IPS DF 4.7 (cell line): ENCODE results near the gene BAZ2B.

Experiments
- DNase-seq: peaks from one replicate; pipeline ENCODE4 v3.0.0-alpha.2; 2013; ENCODE audit warnings: low spot score; ENCODE audit errors: extremely low read depth

BAZ2B gene

DNA sequence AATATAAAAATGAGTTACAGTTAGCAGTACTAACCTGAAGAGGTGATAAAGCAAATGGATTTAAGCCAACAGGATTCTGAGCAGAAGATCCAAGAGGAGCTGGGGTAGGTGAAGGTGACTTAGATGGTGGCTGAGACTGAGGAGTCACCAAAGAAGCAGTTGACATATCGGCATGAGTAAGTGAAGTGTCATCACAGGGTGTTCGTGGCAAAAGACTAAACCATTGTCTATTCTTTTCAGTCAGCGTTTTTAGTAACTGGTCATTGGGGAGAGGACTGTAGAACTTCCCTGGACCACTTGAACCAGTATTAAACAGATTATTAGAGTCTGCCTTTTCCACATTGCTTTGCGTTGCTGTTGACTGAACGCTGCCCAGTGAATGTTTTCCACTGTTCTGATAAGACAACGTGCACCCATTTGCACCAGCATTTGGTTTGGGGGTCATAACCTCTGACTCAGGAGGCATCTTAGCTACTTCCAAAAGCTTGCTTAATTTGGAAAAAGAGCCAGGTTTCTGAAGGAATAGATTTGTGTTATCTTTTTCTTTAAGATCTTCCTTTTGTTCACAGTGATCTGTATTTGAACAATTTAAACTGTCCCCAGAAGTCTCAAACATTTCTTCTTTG, 266.6 kb downstream of the BAZ2B start:
- DNase-seq: no peak

DNA sequence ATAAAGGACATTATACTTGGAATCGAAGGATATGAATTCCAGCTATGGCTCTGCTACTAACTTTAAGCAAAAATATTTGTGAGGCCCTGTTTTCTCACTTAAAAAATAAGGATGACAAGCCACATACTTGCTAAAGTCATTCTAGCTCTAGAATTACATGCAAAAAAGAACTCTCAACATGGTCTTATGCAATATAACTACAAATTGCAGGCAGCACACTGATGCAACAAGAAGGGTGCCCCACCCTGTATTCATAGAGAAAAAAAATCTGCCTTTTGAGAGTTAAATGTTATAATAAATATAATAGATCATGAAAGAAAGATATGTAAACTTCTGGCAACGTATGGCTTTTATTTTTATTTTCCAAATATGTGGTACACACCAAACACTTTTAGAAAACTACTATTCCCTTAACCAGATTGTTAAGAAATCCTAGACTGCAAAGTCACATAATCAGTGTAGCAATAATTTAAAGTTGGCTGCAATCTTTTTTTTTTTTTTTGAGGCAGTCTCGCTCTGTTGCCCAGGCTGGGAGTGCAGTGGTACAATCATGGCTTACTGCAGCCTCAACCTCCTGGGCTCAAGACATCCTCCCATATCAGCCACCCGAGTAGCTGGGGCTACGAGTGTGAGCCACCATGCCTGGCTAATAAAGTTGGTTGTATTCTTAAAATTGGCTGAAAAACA, 289.6 kb downstream of the BAZ2B start:
- no peak for DNase-seq

DNA sequence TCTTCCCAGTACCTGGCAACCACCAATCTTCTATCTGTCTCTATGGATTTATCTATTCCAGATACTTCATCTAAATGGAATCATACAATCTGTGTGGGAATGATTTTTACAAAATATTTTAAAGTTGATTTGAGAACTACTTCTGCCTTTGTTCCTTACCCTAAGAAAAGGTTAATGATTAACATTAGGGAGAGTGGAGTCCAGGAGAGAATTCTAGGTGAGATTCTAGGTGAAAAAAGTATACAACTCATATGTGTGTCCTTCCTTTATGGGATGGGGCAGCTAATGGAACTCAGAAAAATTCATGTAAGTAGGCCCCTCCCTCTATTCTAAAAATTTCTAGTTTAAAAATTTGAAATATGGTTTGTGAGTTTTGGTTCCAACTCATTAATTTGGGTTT, 293.9 kb downstream of the BAZ2B start:
- no peak for DNase-seq

DNA sequence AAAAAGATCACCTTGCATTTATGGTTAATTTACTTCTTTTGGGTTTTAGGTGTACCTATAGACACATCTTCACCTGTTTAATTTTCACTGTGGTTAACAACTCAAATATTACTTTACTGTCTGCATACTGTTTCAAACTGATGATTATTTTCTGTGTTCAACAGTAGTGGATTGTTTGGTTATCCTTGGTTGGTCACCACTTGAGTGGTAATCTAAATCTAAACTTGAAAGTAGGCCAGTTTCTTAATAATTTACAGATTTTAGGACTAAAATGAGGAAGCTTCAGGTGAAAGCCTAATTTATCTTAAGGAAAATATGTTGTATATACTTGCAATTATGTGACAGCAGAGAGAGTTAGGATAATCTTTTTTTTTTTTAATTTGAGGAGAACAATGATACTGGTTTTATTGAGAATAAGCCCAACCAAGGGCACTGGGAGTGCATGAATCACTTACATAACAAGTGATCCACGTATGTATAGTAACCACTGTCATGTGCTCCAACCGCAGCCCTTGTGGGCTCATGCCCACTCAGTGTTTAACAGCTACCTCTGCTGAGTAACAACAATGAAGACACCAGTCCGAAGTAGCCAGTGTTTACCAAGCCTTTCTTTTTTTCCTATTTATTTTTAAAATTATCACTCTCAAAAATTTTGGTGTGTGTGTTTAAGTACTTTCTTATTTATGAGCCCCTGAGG, 298.8 kb downstream of the BAZ2B start:
- DNase-seq: no peak

DNA sequence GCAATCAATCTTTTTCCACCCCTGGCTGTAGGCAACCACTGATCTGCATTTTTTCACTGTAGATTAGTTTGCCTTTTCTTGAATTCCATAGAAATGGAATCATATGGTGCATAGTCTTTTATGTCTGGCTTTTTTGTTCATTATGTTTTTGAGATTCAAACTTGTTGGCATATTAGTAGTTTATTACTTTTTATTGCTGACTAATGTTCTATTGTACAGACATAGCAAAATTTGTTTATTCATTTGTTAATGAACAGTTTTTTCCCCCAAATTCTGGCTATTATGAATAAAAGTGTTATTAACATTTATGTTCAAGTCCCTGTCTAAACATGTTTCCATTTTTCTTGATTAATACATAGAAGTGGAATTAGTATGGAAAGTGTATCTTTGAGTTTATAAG, 308.4 kb downstream of the BAZ2B start:
- no peak for DNase-seq

DNA sequence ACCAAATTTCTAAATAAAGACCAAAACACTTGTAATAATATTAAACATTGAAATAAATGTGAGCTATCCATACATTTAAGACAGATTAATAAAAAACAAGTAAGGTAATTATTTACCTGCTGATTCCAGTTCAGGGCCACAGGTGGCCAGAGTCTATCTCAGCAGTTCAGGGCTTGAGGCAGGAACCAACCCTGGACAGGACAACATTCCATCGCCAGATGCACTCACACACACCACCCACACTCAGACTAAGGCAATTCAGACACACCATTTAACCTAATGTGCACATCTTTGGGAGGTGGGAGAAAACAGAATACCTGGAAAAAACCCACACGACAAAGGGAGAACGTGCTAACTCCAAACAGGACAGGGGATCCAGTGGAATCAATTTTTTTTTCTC, 315.8 kb downstream of the BAZ2B start:
- no peak for DNase-seq

DNA sequence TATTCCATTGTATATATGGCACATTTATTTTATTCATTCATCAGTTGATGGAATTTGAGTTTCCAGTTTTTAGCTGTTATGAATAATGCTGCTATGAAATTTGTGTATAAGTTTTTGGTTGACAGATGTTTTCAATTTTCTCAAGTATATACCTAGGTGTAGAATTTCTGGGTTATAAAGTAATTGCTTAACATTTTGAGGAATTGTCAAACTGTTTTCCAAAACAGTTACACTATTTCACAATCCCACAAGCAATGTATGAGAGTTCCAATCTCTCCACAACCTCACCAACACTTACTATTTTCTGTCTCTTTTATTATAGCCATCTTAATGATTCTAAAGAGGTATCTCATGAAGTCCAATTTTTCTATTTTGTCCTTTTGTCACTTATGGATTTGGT, 317.4 kb downstream of the BAZ2B start:
- DNase-seq: no peak

DNA sequence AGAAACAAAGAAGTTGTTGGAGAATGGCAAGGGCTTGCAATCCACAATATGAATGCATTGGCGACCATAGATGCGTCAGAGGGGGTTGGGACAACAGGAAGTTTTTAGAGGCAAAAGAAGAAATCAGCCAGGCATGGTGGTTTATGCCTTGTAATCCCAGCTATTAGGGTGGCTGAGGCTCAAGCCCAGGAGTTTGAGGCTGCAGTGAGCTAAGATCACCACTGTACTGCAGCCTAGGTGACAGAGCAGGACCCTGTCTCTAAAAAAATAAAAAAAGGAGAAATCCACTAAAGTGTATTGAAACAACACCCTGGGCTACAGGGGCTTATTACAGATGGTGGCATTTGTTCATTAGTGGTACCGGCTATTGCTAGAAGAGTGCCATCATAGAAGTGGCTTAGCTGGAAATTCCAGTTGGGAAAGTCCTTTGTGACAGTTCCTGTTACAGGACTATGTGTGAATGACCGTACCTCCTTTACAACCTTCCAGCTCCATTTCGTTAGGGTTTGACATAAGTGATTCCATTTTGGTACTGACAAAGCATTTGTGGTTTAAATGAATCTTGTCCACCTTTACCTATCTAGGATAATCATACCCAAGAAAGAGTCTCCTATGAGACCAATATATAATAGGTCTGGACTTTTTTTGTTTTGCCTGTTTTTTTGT, 319.2 kb downstream of the BAZ2B start:
- DNase-seq: no peak

DNA sequence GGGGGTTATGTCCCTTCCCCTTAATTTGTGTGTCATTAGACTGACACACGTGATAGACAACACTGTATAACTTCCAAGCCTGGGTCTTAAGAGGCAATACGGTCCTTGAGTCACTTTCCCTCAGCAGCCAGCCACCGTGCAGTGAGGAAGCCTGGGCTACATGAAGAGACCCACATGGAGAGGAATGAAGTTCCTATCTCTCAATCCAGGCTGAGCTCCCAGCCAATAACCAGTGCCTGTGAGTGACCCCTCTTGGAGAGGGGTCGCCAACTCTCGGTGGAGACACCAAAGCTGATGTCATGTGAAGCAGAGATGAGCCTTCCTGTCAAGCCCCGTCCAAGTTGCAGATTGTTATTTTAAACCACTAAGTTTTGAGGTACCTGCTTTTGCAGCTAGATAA, 324.2 kb downstream of the BAZ2B start:
- no peak for DNase-seq

DNA sequence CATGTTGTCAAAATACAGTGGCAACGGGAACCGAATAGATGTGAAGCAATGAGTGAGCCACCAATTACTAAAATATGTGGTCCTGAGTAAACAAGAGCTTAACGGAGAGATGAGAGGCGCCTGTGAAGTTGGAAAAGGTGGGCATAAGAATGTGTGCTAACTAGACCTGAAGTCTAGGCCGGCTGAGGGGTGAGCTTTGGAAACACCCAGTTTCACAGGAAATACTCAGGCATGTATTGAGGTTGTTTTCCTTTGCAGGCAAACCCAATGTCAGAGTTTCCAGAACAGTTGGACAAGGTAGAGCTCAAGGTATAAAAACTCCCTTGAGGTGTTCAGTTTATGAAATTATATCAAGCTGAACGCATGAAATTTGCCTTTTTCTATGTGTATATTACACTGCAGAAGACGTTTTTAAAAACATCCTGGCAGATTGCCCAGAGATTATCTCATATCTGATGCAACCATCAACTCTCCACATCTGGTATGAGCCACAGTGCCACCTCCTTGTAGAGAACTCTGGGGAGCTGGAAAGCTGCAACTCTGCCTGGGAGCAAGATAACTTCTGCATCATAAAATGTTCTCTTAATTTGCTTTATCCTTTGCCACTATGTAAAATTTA, 325.9 kb downstream of the BAZ2B start:
- DNase-seq: no peak

DNA sequence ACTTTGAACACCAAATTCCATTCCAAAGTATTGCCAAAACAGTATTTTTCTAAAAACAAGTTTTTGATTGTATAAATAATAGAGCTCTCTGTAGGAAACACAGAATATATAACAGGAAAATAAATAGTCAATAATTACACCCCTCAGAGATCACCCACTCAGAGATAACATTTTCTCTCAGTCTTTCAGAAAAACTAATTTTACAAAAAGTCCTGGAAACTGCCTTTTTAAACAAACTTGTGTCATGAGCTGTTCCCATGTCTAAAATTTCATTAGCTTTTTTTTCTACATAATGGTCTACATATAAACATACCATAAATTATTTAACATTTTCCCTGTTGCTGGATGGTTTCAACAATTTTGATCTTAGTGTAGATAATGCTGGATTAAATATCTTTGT, 328.6 kb downstream of the BAZ2B start:
- no peak for DNase-seq

DNA sequence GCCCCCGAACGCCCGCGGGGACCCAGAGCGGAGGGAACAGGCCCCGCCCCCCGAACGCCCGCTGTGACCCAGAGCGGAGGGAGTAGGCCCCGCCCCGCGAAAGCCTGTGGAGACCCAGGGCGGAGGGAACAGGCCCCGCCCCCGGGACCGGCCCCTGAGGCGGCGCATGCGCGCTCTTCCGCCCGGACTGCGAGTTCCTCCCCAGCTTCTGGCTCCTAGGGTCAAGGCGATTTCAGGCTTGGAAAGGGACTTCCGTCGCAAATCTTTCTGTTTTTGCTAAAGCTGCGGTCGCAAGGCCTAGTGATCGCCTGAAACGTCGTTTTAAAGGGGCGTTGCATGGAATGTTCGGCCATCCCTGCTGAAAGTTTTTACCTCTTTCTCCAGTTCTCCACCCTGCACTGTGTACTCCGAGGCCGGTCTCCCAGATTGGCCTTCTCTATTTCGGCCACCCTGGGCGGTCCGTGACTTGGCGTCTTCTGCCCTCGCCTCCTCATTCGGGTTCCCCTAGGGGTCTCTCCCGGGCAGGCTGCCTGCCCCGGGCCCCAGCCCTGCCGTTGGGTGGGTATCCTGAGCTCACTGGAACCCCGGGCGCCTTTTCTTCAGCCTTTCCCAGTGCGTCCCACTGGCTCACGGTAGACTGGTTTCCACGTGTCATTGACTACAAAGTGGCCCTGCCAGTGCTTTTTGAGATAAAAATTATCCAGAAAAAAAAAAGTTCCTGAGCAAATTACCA, 329.5 kb downstream of the BAZ2B start:
- DNase-seq: peak; percentile 78

DNA sequence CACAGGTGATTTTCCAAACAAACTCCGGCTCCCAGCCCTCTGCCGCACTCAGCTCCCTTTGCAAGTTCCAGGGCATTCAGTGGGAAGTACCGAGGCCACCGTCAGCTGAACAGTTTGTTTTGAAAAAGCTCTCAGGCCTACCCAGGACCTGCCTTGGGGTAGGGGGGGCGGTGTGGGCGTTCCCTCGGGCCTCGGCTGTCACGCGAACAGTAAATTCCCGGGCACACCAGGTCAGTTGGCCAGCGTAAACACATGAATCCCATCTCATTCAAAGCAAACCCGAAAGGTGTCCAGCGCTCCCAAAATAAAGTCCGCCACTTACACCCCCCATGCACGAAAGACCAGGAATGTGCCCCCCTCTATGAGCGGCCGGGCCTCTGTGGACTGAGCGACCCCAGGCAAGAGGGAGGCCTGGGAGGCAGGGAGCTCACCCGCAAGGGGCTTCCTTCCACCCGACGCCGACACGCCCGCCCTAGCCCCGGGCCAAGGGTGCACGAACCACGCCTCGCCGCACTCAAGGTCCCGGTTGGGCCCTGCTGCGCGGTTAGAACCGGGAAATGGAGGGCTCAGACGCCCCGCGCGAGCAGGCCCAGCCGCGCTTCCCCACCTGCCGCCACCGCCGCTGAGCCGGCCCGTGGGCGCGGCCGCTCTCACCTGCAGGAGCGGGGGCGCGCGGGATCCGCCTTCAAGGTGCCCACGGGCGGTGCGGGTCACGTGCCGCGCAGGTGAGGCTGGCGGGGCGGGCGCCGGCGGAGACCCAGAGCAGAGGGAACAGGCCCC, 330.2 kb downstream of the BAZ2B start, which contains the start of gene WDSUB1:
Gene WDSUB1, minus strand, starts transcription at position 775 of the 780 bp plus-strand sequence. CDS start 3,634 bp downstream, outside the sequence.
- no peak for DNase-seq

DNA sequence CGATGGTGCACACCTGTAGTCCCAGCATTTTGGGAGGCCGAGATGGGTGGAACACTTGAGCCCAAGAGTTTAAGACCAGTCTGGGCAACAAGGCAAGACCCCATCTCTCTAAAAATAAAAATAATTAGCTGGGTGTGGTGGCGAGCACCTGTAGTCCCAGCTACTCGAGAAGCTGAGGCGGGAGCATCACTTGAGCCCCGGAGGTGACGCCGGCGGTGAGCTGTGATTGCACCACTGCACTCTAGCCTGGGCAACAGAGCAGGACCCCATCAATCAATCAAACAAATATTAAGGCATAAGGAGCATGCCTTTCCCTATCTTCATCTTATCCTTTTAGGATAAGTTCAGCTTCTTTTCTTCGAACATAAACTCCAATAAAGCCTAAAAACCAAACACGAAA, 330.9 kb downstream of the BAZ2B start:
- DNase-seq: no peak

DNA sequence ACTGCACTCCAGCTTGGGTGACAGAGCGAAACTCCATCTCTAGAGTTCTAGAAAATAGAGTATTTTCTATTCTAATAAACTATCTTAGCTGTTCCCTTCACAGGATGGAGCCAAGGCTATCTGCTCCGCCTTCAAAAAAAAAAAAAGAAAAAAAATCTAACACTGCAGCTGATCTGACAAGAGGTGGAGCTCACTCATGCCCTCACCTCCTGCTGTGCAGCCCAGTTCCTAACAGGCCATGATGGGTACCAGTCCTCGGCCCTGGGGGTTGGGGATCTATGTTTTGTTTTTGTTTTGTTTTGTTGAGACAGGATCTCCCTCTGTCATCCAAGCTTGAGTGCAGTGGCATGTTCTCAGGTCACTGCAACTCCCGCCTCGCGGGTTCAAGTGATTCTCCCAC, 332.8 kb downstream of the BAZ2B start:
- no peak for DNase-seq

DNA sequence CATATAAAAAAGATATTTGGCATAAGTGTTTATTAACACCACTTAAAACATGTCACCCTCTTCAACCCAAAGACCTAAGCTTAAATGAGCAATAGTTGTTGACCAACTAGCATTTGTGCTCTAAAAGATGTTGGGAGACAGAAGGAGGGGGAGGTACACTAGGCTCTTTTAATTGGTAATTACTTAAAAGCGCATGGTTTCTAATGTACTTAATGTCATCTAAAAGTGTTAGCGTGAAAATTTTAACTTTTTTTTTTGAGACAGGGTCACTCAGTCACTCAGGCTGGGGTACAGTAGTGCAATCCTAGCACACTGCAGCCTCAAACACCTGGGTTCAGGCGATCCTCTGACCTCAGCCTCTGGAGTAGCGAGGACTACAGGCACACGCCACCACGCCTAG, 335.3 kb downstream of the BAZ2B start:
- no peak for DNase-seq

DNA sequence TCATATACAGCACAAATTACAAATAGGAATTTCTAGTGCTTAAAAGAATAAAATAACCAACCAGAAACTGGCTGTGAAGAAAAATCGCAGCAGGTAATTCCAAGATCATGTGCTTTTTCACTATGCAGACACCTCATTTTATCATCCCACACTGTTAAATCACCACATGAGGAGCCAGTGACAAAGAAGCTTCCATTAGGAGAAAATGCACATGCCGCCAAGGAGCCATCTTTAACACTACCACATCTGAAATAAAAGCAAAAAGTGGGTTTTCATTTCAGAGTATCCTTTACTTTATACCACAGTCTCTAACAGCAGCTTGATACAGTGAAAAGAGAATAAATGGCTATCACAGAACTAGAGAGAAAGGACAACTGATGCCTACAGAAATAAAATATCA, 336.6 kb downstream of the BAZ2B start:
- DNase-seq: no peak

DNA sequence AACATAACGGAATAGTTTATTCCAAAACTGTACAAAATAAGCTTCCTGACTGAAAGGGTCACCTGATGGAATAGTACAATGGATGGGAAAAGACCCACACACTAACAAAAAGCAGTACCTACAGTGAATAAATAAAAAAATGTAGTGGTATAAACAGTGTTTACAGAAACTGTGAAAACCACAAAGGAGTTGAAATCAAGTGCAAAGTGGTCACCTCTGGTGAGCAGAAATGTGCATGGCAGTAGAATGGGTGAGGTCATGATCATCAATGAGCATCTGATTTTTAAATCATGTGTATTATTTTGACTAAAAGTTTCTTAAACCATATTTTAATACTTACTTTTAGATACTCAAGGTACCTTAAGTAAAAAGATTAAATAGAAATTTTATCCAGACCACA, 341.2 kb downstream of the BAZ2B start:
- no peak for DNase-seq

DNA sequence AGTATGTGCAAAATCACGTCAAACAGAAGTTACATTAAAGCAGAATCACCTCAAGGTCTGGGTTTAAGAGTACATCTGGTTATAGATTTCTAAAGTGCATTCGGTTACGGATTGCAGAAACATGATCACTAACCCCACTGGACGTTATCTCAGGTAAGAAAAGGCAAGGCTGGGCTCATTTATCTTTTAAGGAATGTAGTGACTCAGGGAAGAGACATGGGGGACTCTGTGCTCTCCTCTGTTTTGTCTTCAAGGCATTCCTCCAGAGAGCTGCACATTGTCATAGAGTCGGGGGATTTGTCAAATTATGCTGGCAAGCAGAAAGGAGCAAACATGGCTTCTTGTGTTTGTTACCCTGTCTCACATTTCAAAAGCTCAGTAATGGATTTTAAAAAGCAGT, 344.2 kb downstream of the BAZ2B start:
- DNase-seq: no peak

DNA sequence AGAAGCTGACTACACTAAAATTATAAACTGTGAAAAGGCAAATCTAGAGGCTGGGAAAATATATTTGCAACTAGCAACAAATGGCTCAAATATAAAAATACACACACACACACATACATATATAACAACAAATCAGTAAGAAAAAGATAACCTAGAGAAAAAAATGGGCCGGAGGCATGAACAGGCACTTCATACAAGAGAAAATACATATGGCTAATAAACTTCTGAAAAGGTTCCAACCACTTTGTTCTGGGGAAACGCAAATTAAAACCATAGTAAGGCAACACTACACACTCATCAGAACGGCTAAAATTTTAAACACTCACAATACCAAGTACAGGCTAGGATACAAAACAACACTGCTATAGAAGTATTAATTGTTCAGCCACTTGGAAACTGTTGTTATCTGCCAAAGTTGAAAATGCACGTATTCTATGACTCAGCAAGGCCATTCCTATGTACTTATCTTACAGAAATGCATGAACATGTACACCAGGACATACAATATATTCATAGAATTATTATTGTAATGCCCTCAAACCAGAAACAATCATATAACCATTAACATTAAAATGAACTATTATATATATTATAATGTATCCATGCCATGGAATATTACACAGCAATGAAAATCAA, 345.5 kb downstream of the BAZ2B start:
- no peak for DNase-seq
